GM19324 (cell line): ENCODE measurements around the gene ERP29.
A peak's percentile ranks its signal among the peaks of the same experiment; 100 is the strongest.
"Not testable (repeated sequence)": the region's sequence is repeated elsewhere in the genome, so short reads cannot be mapped to it uniquely, and the experiment has no call there.

Source experiments
- ATAC-seq: cut with Tn5 transposase; IDR thresholded peaks from one replicate; pipeline ENCODE4 v1.9.1; 2021; ENCODE audit warnings: mild to moderate bottlenecking, moderate library complexity; ENCODE audit not compliant: unreplicated experiment, low FRiP score

ERP29 gene

GRCh38 chr12:112012775-112013600 is at the start of gene ERP29, which contains the start of gene TMEM116:
Gene ERP29 (plus strand): TSS chr12:112013426. CDS start chr12:112013466, 40 bp downstream.
Gene TMEM116 (minus strand): TSS chr12:112013165. CDS start chr12:112005270, 7,895 bp downstream.
- peak; percentile 83 for ATAC-seq

- ATAC-seq, result no peak
Observed at GRCh38 chr12:111964935-111965334, 48.3 kb upstream of the ERP29 start.

DNA sequence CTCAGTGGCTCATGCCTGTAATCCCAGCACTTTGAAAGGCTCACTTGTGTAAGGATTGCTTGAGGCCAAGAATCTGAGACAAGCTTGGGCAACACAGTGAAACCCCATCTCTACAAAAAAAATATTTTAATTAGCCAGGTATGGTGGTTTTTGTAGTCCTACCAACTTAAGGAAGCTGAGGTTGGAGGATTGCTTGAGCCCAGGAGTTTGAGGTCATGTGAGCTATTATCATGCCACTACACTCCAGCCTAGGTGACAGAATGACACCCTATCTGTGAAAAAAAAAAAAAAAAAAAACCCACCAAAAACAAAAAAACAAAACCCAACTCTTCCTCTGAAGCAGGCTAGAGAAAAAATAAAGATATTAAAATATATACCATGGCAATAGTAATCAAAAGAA is 41.4 kb upstream of the ERP29 start:
- ATAC-seq, result no peak

GRCh38 chr12:111975161-111975931 is 37.9 kb upstream of the ERP29 start:
- no peak for ATAC-seq

GRCh38 chr12:111976291-111976690 is 36.9 kb upstream of the ERP29 start:
- ATAC-seq, result no peak

GRCh38 chr12:111976860-111977259 is 36.4 kb upstream of the ERP29 start:
- ATAC-seq, result no peak

- ATAC-seq, result no peak
Observed at GRCh38 chr12:111978545-111978944, 34.7 kb upstream of the ERP29 start.

DNA sequence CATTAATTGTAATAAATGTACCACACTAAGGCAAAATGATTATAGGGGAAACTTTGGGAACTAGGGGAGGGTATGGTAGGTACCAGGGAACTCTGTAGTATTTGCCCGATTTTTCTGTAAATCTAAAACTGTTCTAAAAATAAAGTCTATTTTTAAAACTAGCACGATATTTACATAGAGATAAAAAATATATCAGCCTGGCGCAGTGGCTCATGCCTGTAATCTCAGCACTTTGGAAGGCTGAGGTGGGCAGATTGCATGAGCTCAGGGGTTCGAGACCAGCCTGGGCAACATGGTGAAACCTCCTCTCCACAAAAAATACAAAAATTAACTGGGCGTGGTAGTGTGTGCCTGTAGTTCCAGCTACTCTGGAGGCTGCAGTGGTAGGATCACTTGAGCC is 32.6 kb upstream of the ERP29 start:
- no peak for ATAC-seq

- no peak for ATAC-seq
Observed at GRCh38 chr12:111981987-111982386, 31.2 kb upstream of the ERP29 start.

DNA sequence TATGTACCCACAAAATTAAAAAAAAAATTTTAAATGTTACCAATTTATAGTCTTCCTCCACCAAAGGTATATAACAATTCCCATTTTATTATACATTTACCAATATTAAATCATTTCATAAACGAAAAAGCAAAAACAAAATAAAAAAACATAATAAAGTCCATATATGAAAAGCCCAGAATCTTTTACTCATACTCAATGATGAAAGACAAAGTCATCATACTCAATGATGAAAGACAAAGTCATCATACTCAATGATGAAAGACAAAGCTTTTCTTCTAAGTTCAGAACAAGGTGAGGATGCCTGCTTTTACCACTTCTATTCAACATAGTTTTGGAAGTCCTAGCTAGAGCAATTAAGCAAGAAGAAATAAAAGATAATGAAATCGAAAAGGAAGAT is 28.4 kb upstream of the ERP29 start:
- no peak for ATAC-seq

- ATAC-seq, result no peak
Observed at GRCh38 chr12:111991535-111991934, 21.7 kb upstream of the ERP29 start.

GRCh38 chr12:111991946-111992345 is 21.3 kb upstream of the ERP29 start:
- no peak for ATAC-seq

- no peak for ATAC-seq
Observed at GRCh38 chr12:111992464-111992863, 20.8 kb upstream of the ERP29 start.

DNA sequence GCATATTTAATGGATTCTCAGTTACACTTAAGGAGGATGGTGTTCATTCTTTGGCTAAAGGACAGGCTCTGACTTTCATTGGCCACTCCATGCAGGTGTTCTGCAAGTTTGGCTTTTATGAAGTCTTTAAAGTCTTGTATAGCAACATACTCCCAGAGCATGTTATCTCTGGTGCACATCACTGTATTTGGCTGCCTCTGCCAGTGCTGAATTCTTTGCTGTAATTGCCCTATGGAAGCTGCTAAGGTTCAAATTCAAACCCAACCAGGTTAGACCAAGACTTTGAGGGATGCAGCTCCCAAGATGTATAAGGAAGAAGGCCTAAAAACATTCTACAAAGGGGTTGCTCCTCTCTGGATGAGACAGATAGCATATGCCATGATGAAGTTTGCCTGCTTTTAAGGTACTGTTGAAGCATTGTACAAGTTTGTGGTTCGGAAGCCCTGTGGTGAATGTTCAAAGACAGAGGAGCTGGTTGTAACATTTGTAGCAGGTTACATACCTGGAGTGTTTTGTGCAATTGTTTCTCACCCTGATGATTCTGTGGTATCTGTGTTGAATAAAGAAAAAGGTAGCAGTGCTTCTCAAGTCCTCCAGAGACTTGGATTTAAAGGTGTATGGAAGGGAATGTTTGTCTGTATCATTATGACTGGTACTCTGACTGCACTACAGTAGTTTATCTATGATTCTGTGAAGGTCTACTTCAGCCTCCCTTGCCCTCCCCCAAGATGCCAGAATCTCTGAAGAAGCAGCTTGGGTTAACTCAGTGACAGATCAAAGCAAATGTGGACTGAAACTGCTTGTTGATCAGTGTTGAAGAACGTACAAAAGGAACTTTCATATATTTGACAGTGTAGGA is 19.7 kb upstream of the ERP29 start:
- no peak for ATAC-seq

- not testable (repeated sequence) for ATAC-seq
Observed at GRCh38 chr12:111994211-111995111, 18.8 kb upstream of the ERP29 start.

DNA sequence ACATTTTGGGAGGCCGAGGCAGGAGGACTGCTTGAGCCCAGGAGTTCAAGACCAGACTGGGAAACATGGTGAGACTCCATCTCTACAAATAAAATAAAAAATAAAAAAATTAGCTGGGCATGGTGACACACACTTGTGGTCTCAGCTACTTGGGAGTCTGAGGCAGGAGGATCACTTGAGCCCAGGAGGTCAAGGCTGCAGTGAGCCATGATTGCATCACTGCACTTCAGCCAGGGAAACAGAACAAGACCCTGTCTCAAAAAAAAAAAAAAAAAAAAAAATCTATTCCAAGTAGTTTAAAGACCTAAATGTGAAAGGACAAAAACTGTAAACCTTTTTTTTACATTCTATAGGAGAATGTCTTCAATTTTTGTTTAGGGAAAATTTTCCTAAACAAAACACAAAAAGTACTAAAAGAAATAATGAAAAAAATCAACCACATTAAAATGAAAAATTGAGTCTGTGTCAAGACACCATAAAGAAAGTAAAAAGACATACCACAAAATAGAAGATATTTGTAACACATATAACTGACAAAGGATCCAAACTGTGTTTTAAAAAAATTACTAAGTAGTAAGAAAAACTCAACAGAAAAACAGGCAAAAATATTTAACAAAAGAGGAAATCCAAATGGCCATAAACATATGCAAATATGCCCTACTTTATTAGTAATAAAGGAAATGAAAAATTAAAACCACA is 17.3 kb upstream of the ERP29 start:
- ATAC-seq, result no peak

DNA sequence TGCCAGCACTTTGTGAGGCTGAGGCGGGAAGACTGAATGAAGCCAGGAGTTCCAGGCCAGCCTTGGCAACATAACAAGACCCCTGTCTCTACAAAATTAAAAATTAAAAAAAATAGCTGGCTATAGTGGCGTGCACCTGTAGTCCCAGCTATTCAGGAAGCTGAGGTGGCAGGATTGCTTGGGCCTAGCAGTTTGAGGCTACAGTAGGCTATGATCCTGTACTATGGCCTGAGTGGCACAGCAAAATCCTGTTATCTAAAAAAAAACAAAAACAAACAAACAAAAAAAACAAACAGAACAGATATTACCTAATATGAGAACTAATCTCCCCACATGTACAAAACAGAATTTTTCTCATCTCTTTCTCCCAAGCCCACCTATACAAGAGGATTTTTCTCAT is 15.9 kb upstream of the ERP29 start:
- ATAC-seq, result no peak

- ATAC-seq, result no peak
Observed at GRCh38 chr12:111998015-111998414, 15.2 kb upstream of the ERP29 start.

- ATAC-seq, result not testable (repeated sequence)
Observed at GRCh38 chr12:111999129-111999528, 14.1 kb upstream of the ERP29 start.
